ENCODE results near the gene PARD3B.

DNA sequence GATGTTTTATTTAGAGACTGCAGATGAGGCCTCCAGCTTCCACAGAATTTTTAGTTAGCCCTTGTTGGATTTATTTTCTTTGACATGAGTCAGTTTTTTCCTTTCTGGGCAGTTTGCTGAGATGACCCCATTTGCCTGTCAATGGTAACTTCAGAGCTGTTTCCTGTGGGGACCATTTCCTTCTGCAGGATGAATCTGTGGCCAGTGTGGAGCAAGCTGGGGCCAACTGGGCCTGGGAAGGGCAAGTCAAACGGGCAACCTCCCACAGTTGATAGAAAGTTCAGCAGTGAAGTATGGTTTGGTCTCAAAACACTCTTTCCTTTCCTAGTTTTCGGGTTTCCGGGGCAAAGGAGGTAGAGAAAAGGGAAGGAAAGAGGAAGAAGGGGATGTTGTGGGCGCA lies 845.6 kb downstream of the PARD3B start:
- TF ChIP-seq, protein P1, sequence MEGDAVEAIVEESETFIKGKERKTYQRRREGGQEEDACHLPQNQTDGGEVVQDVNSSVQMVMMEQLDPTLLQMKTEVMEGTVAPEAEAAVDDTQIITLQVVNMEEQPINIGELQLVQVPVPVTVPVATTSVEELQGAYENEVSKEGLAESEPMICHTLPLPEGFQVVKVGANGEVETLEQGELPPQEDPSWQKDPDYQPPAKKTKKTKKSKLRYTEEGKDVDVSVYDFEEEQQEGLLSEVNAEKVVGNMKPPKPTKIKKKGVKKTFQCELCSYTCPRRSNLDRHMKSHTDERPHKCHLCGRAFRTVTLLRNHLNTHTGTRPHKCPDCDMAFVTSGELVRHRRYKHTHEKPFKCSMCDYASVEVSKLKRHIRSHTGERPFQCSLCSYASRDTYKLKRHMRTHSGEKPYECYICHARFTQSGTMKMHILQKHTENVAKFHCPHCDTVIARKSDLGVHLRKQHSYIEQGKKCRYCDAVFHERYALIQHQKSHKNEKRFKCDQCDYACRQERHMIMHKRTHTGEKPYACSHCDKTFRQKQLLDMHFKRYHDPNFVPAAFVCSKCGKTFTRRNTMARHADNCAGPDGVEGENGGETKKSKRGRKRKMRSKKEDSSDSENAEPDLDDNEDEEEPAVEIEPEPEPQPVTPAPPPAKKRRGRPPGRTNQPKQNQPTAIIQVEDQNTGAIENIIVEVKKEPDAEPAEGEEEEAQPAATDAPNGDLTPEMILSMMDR (IDR thresholded peaks at IDR 0.05; ENCODE audit: low read length) = no peak
- no peak for TF ChIP-seq EZH2phosphoT487 (IDR thresholded peaks at IDR 0.05; ENCODE audit: low read length)

Measured in MM.1S (cell line).